Prostate gland (tissue), 2 donors: ENCODE data around the gene STX1A. TPM values are rescaled to one million over a fixed set of nuclear protein-coding genes. Genes with fewer than 3 reads are reported as not detected.

Experiments
- DNase-seq: peaks from one replicate; pipeline ENCODE4 v3.0.0-alpha.2; 2019; ENCODE audit warnings: low spot score
- H3K27ac ChIP-seq, 2 donors: fragments of 200-600 bp; sonication (generic); 2 replicates each; pipeline ENCODE4 v1.5.1; 2017 to 2019
- H3K27me3 ChIP-seq: fragments of 200-600 bp; sonication (generic); replicated peaks from 2 replicates; pipeline ENCODE4 v1.5.1; 2019; ENCODE audit not compliant: insufficient read depth
- H3K36me3 ChIP-seq, 2 donors: fragments of 200-600 bp; sonication (generic); 1 replicate in 1 of 2; 2 replicates in 1 of 2; pipeline versions ENCODE4 v1.5.1 to v1.8.1; 2017 to 2019
- H3K4me1 ChIP-seq: fragments of 200-600 bp; sonication (generic); replicated peaks from 2 replicates; pipeline ENCODE4 v1.5.1; 2019
- H3K4me3 ChIP-seq, 2 donors: fragments of 200-600 bp; sonication (generic); 2 replicates each; pipeline ENCODE4 v1.5.1; 2017 to 2019
- H3K9me3 ChIP-seq: fragments of 200-600 bp; sonication (generic); 2 replicates; pipeline ENCODE4 v1.5.1; 2017
- CTCF ChIP-seq, 4 experiments: fragments of 200-600 bp in 2 of 4; fragments of 450-650 bp in 2 of 4; sonication (generic) in 2 of 4; IDR thresholded peaks; 1 replicate in 3 of 4; 2 replicates in 1 of 4; pipeline ENCODE4 v1.5.1; 2016 to 2019; ENCODE audit warnings: antibody characterized with exemption in 4 of 4, mild to moderate bottlenecking in 2 of 4, moderate library complexity in 2 of 4
- POLR2A ChIP-seq: fragments of 450-650 bp; IDR thresholded peaks from one replicate; pipeline ENCODE4 v1.6.1; 2016; ENCODE audit warnings: antibody characterized with exemption, mild to moderate bottlenecking
- POLR2AphosphoS5 ChIP-seq: sonication (generic); formaldehyde crosslinking; IDR thresholded peaks from one replicate; pipeline ENCODE4 v1.6.1; 2017; ENCODE audit warnings: antibody characterized with exemption
- WGBS: methylation state at CpG from one replicate; pipeline ENCODE4 v1.1.5; 2018; 5-methylcytosine and 5-hydroxymethylcytosine counted together
- intact Hi-C: fragments of 100-400 bp; cut with DNase I; formaldehyde crosslinking; loops from one replicate; pipeline ENCODE4 v1.14.2; 2022
- total RNA-seq, 2 donors: library from RNA; depleted of rRNA; stranded (reverse); fragments of >200 nt; gene quantifications; one replicate each; pipeline ENCODE4 v1.1.0, GENCODE V29; 2016

Gene STX1A
- total RNA-seq, 2 donors from 2014 or later: 6.8 to 15.3 TPM

DNA sequence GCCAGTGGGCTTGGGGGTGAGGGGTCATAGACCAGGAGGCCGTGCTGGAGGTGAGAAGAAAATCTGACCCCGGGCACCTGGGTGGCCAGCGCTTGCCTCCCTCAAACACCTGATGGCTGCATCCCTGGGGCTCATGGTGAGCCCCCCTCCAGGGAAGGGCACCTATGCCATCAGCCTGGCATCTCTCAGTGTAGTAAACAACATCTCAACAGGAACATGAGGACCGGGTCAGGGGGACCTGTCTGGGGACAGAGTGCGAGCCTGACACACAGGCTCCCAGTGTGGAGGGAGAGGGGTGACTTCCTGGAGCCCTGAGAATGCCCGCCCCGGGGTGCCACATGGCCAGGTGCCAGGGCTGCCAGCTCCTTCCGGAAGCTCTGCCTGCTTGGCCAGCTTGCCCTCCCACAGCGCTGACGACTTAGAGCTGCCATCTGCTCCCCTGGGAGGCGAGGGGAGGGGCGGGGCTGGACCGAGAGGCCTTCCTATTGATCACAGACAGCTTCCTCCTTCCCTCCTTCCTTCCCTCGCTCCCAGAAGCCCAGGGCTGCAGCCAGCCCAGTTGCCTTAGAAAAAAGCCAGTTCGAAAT lies 12.3 kb downstream of the STX1A start:
- Histone ChIP-seq H3K27me3 (no peaks in the 10 kb centered on the region), H3K36me3 (no peaks in the 10 kb centered on the region), H3K9me3 (no peaks in the 10 kb centered on the region), H3K27ac (no peak overlapping the region), H3K4me1 (peaks cover 6% of the 10 kb centered on the region), H3K4me3 (no peak overlapping the region)
- intact Hi-C loops: no loop called here
- DNase-seq: peak; percentile 73
- TF ChIP-seq POLR2A (peak; percentile 26), POLR2AphosphoS5 (peak; percentile 49), CTCF (IDR thresholded peaks at IDR 0.05) (no peak)
- WGBS: 50% methylated on average over 15 of the region's 15 CpGs

- no peak overlapping the region for H3K27ac ChIP-seq
- H3K4me1 ChIP-seq: peaks cover 6% of the 10 kb centered on the region
- no peak for DNase-seq
- WGBS: 83% methylated on average over 25 of the region's 25 CpGs
- intact Hi-C loops: no loop called here
- H3K36me3 ChIP-seq: no peaks in the 10 kb centered on the region
- no peaks in the 10 kb centered on the region for H3K27me3 ChIP-seq
- no peaks in the 10 kb centered on the region for H3K9me3 ChIP-seq
- no peak overlapping the region for H3K4me3 ChIP-seq
- TF ChIP-seq CTCF (IDR thresholded peaks at IDR 0.05) (no peak), POLR2AphosphoS5 (no peak), POLR2A (no peak)
Observed at GRCh38 chr7:73706126-73707044, 13.1 kb downstream of the STX1A start.

DNA sequence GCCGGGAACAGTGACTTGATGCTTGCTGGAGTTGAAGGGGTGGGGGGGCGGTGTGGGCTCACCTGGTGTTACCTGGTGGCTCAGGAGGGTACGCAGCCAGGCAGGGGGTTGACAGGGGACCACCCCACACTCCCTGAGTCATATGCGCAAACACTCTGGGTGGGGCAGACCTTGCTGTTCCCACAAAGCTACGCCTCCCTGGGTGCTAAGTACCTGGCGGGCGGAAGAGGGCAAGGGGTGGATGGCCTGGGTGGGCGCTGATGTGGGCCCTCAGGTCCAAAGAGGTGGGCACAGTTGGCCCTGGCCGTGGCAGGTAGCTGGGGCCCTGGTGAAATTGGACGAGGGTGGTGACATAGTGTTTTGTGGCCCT lies 13.9 kb downstream of the STX1A start:
- peak overlapping the region in 1 of 2 donors; percentile 13 for H3K27ac ChIP-seq
- no peaks in the 10 kb centered on the region for H3K36me3 ChIP-seq
- H3K4me1 ChIP-seq: peaks cover 6% of the 10 kb centered on the region
- no peak overlapping the region for H3K4me3 ChIP-seq
- H3K27me3 ChIP-seq: no peaks in the 10 kb centered on the region
- intact Hi-C loops: no loop called here
- TF ChIP-seq POLR2AphosphoS5 (no peak), CTCF (IDR thresholded peaks at IDR 0.05) (no peak), POLR2A (no peak)
- no peak for DNase-seq
- H3K9me3 ChIP-seq: no peaks in the 10 kb centered on the region
- 85% methylated on average over 10 of the region's 10 CpGs for WGBS

DNA sequence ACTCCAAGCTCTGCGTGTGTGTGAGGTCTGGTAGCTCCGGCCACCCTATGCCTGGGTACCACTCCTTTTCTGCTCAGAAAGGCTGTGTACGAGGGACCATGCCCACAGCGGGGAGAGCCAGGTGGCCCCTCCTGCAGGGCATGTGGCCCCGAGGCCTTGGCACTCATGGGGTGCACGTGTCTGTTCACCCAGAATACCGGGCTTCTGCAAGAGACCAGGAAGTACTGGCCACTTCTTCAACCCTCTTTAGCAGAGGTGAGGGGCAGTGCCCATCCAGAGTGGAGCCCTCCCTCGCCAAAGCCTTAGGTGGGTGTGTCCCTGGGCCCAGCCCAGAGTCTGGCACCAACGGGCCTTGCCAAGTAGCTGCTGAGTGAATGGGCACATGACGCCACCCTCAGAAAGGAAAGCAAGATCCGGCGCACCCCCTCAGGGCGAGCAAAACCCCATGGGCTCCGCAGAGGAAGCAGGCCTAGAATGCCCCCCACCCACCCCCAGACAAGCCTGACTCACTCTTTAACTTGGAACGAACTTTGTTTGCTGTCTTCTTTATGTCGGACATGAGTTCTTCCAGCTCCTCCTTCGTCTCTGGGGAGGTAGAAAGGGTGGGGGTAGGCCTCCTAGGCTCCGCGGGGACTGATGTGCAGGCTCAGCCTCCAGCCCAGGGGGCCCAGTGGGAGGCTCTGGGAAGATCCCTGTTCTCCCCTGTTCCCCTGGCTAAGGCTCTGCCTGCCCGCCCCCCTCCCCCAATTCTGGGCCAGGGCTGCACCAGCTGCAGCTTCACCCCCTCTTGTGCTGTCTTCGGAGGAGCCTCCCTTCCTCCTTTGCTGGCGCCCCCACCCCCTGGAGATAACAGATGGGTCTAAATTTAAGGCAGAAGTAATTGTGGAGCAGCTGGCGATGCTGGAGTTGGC lies 14.6 kb downstream of the STX1A start:
- Histone ChIP-seq H3K9me3 (no peaks in the 10 kb centered on the region), H3K4me1 (peaks cover 6% of the 10 kb centered on the region), H3K4me3 (no peak overlapping the region), H3K27ac (peak overlapping the region; percentile 13 to 58), H3K36me3 (no peaks in the 10 kb centered on the region), H3K27me3 (no peaks in the 10 kb centered on the region)
- TF ChIP-seq POLR2A: no peak
- no peak for TF ChIP-seq CTCF (IDR thresholded peaks at IDR 0.05)
- TF ChIP-seq POLR2AphosphoS5: peak; percentile 55
- intact Hi-C loops: no loop called here
- DNase-seq: peak; percentile 69
- WGBS: 35% methylated on average over 22 of the region's 23 CpGs
